Tongue (tissue), 2 donors: ENCODE data around the gene GJB3. TPM values are rescaled to one million over a fixed set of nuclear protein-coding genes. Genes with fewer than 3 reads are reported as not detected.
"Not testable (repeated sequence)": the region's sequence is repeated elsewhere in the genome, so short reads cannot be mapped to it uniquely, and the experiment has no call there.

Experiments
- DNase-seq: peaks from one replicate; pipeline ENCODE4 v3.0.0-alpha.2; 2015
- total RNA-seq: library from RNA; depleted of rRNA; stranded (reverse); fragments of >200 nt; gene quantifications from one replicate; pipeline ENCODE4 v1.2.3, GENCODE V29; 2014

Gene GJB3
- total RNA-seq, 1 donor from 2014 or later = 6.1 TPM

- DNase-seq = peak; percentile 84
Measured at GRCh38 chr1:34786521-34787325, 5.7 kb downstream of the GJB3 start.

- DNase-seq = no peak
Measured at GRCh38 chr1:34787461-34788420, 6.7 kb downstream of the GJB3 start.

GRCh38 chr1:34790985-34791384 is 10.0 kb downstream of the GJB3 start:
- no peak for DNase-seq

- DNase-seq = no peak
Measured at GRCh38 chr1:34792424-34792823, 11.4 kb downstream of the GJB3 start.

- DNase-seq = no peak
Measured at GRCh38 chr1:34792868-34793727, 12.1 kb downstream of the GJB3 start, which contains the start of gene GJA4. Gene GJA4 (plus strand): TSS chr1:34792999. CDS start chr1:34794214, 1,215 bp downstream.

- no peak for DNase-seq
Measured at GRCh38 chr1:34794001-34794789, 13.2 kb downstream of the GJB3 start.

- DNase-seq = no peak
Measured at GRCh38 chr1:34794790-34795180, 13.8 kb downstream of the GJB3 start.

- no peak for DNase-seq
Measured at GRCh38 chr1:34795916-34796315, 14.9 kb downstream of the GJB3 start.

GRCh38 chr1:34796990-34797389 is 16.0 kb downstream of the GJB3 start:
- no peak for DNase-seq

- no peak for DNase-seq
Measured at GRCh38 chr1:34800214-34800613, 19.2 kb downstream of the GJB3 start.

GRCh38 chr1:34803770-34804169 is 22.8 kb downstream of the GJB3 start:
- DNase-seq = no peak

GRCh38 chr1:34806396-34806795 is 25.4 kb downstream of the GJB3 start:
- no peak for DNase-seq

- DNase-seq = no peak
Measured at GRCh38 chr1:34808051-34808810, 27.2 kb downstream of the GJB3 start.

- DNase-seq = not testable (repeated sequence)
Measured at GRCh38 chr1:34810781-34811180, 29.8 kb downstream of the GJB3 start.

GRCh38 chr1:34816332-34816731 is 35.3 kb downstream of the GJB3 start:
- DNase-seq = no peak

GRCh38 chr1:34816778-34817177 is 35.8 kb downstream of the GJB3 start:
- no peak for DNase-seq

- not testable (repeated sequence) for DNase-seq
Measured at GRCh38 chr1:34818862-34819261, 37.8 kb downstream of the GJB3 start.

GRCh38 chr1:34822202-34822601 is 41.2 kb downstream of the GJB3 start:
- DNase-seq = no peak

- no peak for DNase-seq
Measured at GRCh38 chr1:34824817-34825454, 43.9 kb downstream of the GJB3 start.
